Measurements from ENCODE around the gene TP53BP2. TPM values are rescaled to one million over a fixed set of nuclear protein-coding genes. Genes with fewer than 3 reads are reported as not detected.
"Not testable (repeated sequence)": the region's sequence is repeated elsewhere in the genome, so short reads cannot be mapped to it uniquely, and the experiment has no call there.

TP53BP2 gene
- 10 to 100 TPM; 31.4 to 35.2 TPM for total RNA-seq

- Mint-ChIP-seq H3K27ac (peak within 1 kb of the TSS; percentile 95), H3K27me3 (ENCODE audit: low read depth) (peaks cover 7% of the 10 kb centered on the region), H3K4me3 (peak within 1 kb of the TSS; percentile 85), H3K36me3 (ENCODE audit: low read depth) (peaks cover 6% of the 10 kb centered on the region), H3K4me1 (ENCODE audit: low read depth) (peaks cover 31% of the 10 kb centered on the region), H3K9me3 (ENCODE audit: insufficient read depth) (no peaks in the 10 kb centered on the region)
- CTCF ChIA-PET = interaction anchor here (0.9 to 3.6 kb wide), 11 partner anchors 10 to 488 kb away, joined by 3 to 13 read pairs (median 5); no protein-coding TSS in a partner anchor
- ATAC-seq = peak; percentile 83
- POLR2A ChIA-PET = interaction anchor here (0.6 to 2.9 kb wide), 16 partner anchors 8 to 702 kb away, joined by 3 to 48 read pairs (median 7); partner anchors contain the start of genes CAPN2 and DEGS1
- DNase-seq = peak; percentile 82
Observed at GRCh38 chr1:223845810-223846682, at the start of gene TP53BP2. TSS of gene TP53BP2 (minus strand) at chr1:223845947. CDS start at chr1:223845680, 267 bp downstream.

GRCh38 chr1:223890494-223890893 is 44.7 kb upstream of the TP53BP2 start:
- DNase-seq; H3K36me3 Mint-ChIP-seq (ENCODE audit: low read depth); H3K4me3 Mint-ChIP-seq; ATAC-seq; H3K27ac Mint-ChIP-seq; CTCF ChIA-PET; POLR2A ChIA-PET; H3K9me3 Mint-ChIP-seq (ENCODE audit: insufficient read depth); H3K4me1 Mint-ChIP-seq (ENCODE audit: low read depth); H3K27me3 Mint-ChIP-seq (ENCODE audit: low read depth): not testable (repeated sequence)

GRCh38 chr1:223889319-223889718 is 43.6 kb upstream of the TP53BP2 start:
- H3K27me3 Mint-ChIP-seq (ENCODE audit: low read depth); H3K27ac Mint-ChIP-seq: not testable (repeated sequence)

GRCh38 chr1:223887747-223888418 is 42.1 kb upstream of the TP53BP2 start:
- DNase-seq (no peak), ATAC-seq (no peak)
- CTCF ChIA-PET = no interaction called here

More at GRCh38 chr1:223889319-223889718, 43.6 kb upstream of the TP53BP2 start:
- H3K36me3 Mint-ChIP-seq (ENCODE audit: low read depth); CTCF ChIA-PET; H3K9me3 Mint-ChIP-seq (ENCODE audit: insufficient read depth); ATAC-seq; DNase-seq; POLR2A ChIA-PET; H3K4me1 Mint-ChIP-seq (ENCODE audit: low read depth); H3K4me3 Mint-ChIP-seq: not testable (repeated sequence)

GRCh38 chr1:223886516-223886921 is 40.8 kb upstream of the TP53BP2 start:
- Mint-ChIP-seq H3K9me3 (ENCODE audit: insufficient read depth) (no peaks in the 10 kb centered on the region), H3K4me3 (no peak overlapping the region), H3K4me1 (ENCODE audit: low read depth) (no peaks in the 10 kb centered on the region), H3K27me3 (ENCODE audit: low read depth) (peaks cover 5% of the 10 kb centered on the region), H3K36me3 (ENCODE audit: low read depth) (no peaks in the 10 kb centered on the region), H3K27ac (no peak overlapping the region)
- DNase-seq = no peak
- ChIA-PET POLR2A (no interaction called here), CTCF (no interaction called here)
- no peak for ATAC-seq

More at GRCh38 chr1:223887747-223888418, 42.1 kb upstream of the TP53BP2 start:
- H3K4me1 Mint-ChIP-seq (ENCODE audit: low read depth) = no peaks in the 10 kb centered on the region
- H3K9me3 Mint-ChIP-seq (ENCODE audit: insufficient read depth) = no peaks in the 10 kb centered on the region
- no peak overlapping the region for H3K4me3 Mint-ChIP-seq
- POLR2A ChIA-PET = no interaction called here
- no peak overlapping the region for H3K27ac Mint-ChIP-seq
- peaks cover 5% of the 10 kb centered on the region for H3K27me3 Mint-ChIP-seq (ENCODE audit: low read depth)
- H3K36me3 Mint-ChIP-seq (ENCODE audit: low read depth) = no peaks in the 10 kb centered on the region

- ATAC-seq (no peak), DNase-seq (no peak)
- Mint-ChIP-seq H3K27ac (no peak overlapping the region), H3K4me1 (ENCODE audit: low read depth) (no peaks in the 10 kb centered on the region), H3K27me3 (ENCODE audit: low read depth) (peaks cover 10% of the 10 kb centered on the region), H3K36me3 (ENCODE audit: low read depth) (no peaks in the 10 kb centered on the region), H3K9me3 (ENCODE audit: insufficient read depth) (no peaks in the 10 kb centered on the region), H3K4me3 (no peak overlapping the region)
- ChIA-PET POLR2A (no interaction called here), CTCF (interaction anchor here (1.1 kb wide), 1 partner anchor 40 kb away, joined by 3 read pairs; no protein-coding TSS in a partner anchor)
Observed at GRCh38 chr1:223885614-223886013, 39.9 kb upstream of the TP53BP2 start.

GRCh38 chr1:223878598-223879325 is 33.0 kb upstream of the TP53BP2 start:
- Mint-ChIP-seq H3K9me3 (ENCODE audit: insufficient read depth) (no peaks in the 10 kb centered on the region), H3K27ac (no peak overlapping the region), H3K4me1 (ENCODE audit: low read depth) (no peaks in the 10 kb centered on the region), H3K27me3 (ENCODE audit: low read depth) (peaks cover 16% of the 10 kb centered on the region), H3K4me3 (no peak overlapping the region), H3K36me3 (ENCODE audit: low read depth) (no peaks in the 10 kb centered on the region)
- ChIA-PET CTCF (no interaction called here), POLR2A (no interaction called here)
- DNase-seq = no peak
- ATAC-seq = no peak

GRCh38 chr1:223877804-223878203 is 32.1 kb upstream of the TP53BP2 start:
- no peak overlapping the region for H3K4me3 Mint-ChIP-seq
- no peak overlapping the region for H3K27ac Mint-ChIP-seq
- no peaks in the 10 kb centered on the region for H3K9me3 Mint-ChIP-seq (ENCODE audit: insufficient read depth)
- ChIA-PET POLR2A (no interaction called here), CTCF (no interaction called here)
- H3K27me3 Mint-ChIP-seq (ENCODE audit: low read depth) = peaks cover 21% of the 10 kb centered on the region
- no peaks in the 10 kb centered on the region for H3K4me1 Mint-ChIP-seq (ENCODE audit: low read depth)
- H3K36me3 Mint-ChIP-seq (ENCODE audit: low read depth) = no peaks in the 10 kb centered on the region
- ATAC-seq = no peak
- no peak for DNase-seq

- no peaks in the 10 kb centered on the region for H3K4me1 Mint-ChIP-seq (ENCODE audit: low read depth)
- DNase-seq (no peak), ATAC-seq (no peak)
- H3K27me3 Mint-ChIP-seq (ENCODE audit: low read depth) = peaks cover 23% of the 10 kb centered on the region
- ChIA-PET CTCF (no interaction called here), POLR2A (no interaction called here)
- no peak overlapping the region for H3K4me3 Mint-ChIP-seq
- no peaks in the 10 kb centered on the region for H3K9me3 Mint-ChIP-seq (ENCODE audit: insufficient read depth)
- H3K36me3 Mint-ChIP-seq (ENCODE audit: low read depth) = no peaks in the 10 kb centered on the region
- no peak overlapping the region for H3K27ac Mint-ChIP-seq
Observed at GRCh38 chr1:223876590-223876989, 30.8 kb upstream of the TP53BP2 start.

- no peak for ATAC-seq
- H3K9me3 Mint-ChIP-seq (ENCODE audit: insufficient read depth) = no peaks in the 10 kb centered on the region
- ChIA-PET POLR2A (no interaction called here), CTCF (interaction anchor here (0.7 kb wide), 1 partner anchor 10 kb away, joined by 4 read pairs; no protein-coding TSS in a partner anchor)
- H3K4me3 Mint-ChIP-seq = no peak overlapping the region
- no peak for DNase-seq
- H3K27ac Mint-ChIP-seq = no peak overlapping the region
- no peaks in the 10 kb centered on the region for H3K4me1 Mint-ChIP-seq (ENCODE audit: low read depth)
- peaks cover 25% of the 10 kb centered on the region for H3K27me3 Mint-ChIP-seq (ENCODE audit: low read depth)
- H3K36me3 Mint-ChIP-seq (ENCODE audit: low read depth) = no peaks in the 10 kb centered on the region
Observed at GRCh38 chr1:223873044-223873443, 27.3 kb upstream of the TP53BP2 start.

- no peak for DNase-seq
- CTCF ChIA-PET = interaction anchor here (0.7 kb wide), 1 partner anchor 10 kb away, joined by 4 read pairs; no protein-coding TSS in a partner anchor
- no peaks in the 10 kb centered on the region for H3K9me3 Mint-ChIP-seq (ENCODE audit: insufficient read depth)
- POLR2A ChIA-PET = no interaction called here
- no peaks in the 10 kb centered on the region for H3K4me1 Mint-ChIP-seq (ENCODE audit: low read depth)
- H3K27me3 Mint-ChIP-seq (ENCODE audit: low read depth) = peaks cover 27% of the 10 kb centered on the region
- no peak for ATAC-seq
- no peak overlapping the region for H3K4me3 Mint-ChIP-seq
- no peak overlapping the region for H3K27ac Mint-ChIP-seq
- H3K36me3 Mint-ChIP-seq (ENCODE audit: low read depth) = no peaks in the 10 kb centered on the region
Observed at GRCh38 chr1:223872308-223872901, 26.7 kb upstream of the TP53BP2 start.
